ENCODE data around the gene HIBADH.

Gene HIBADH

DNA sequence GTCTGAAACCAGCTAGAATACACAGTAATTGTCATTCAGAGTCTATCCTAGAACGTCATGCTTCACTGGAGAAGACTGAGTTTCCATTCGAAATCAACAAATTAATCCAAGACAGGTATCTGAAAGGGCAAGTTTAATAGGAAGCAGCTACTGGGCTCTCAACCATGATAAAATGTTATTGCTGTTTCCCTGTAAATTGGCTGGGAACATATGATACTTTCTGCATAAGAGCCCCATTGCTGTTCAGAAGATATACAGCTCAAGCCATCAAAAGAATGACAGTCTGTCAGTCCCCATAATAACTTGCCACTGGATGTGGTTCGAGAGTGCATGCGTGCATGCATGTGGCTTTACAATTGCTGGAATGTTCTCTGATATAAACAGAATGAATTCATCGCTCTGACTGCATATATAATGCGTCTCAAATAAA lies 129.0 kb downstream of the HIBADH start:
- ChIA-PET POLR2A (no interaction called here), CTCF (no interaction called here)
- TF ChIP-seq LEF1 (IDR thresholded peaks at IDR 0.05; ENCODE audit: borderline replicate concordance) (no peak), ARNT (IDR thresholded peaks at IDR 0.05) (no peak), NFRKB (IDR thresholded peaks at IDR 0.05) (no peak), SP1 (IDR thresholded peaks at IDR 0.05) (no peak), TARDBP (IDR thresholded peaks at IDR 0.05) (no peak), FOXM1 (IDR thresholded peaks at IDR 0.05; ENCODE audit: borderline replicate concordance) (no peak), HDGF (IDR thresholded peaks at IDR 0.05; ENCODE audit: borderline replicate concordance) (no peak), ELF4 (IDR thresholded peaks at IDR 0.05) (no peak), L3MBTL2 (conservative IDR thresholded peaks at IDR 0.05) (no peak), ZNF384 (IDR thresholded peaks at IDR 0.05) (no peak), FOXA1 (IDR thresholded peaks at IDR 0.05) (no peak)
- no peak for DNase-seq (ENCODE audit: extremely low spot score)

GRCh38 chr7:27532314-27532713 lies 130.4 kb downstream of the HIBADH start:
- CTCF ChIA-PET = no interaction called here
- POLR2A ChIA-PET = no interaction called here
- TF ChIP-seq SUZ12 (IDR thresholded peaks at IDR 0.05) (no peak), LEF1 (IDR thresholded peaks at IDR 0.05; ENCODE audit: borderline replicate concordance) (no peak), BHLHE40 (IDR thresholded peaks at IDR 0.05; ENCODE audit: borderline replicate concordance) (no peak), CTBP1 (IDR thresholded peaks at IDR 0.05; ENCODE audit: borderline replicate concordance) (no peak), FOXK2 (IDR thresholded peaks at IDR 0.05) (no peak), FOXA1 (IDR thresholded peaks at IDR 0.05) (no peak), L3MBTL2 (conservative IDR thresholded peaks at IDR 0.05) (no peak), NFRKB (IDR thresholded peaks at IDR 0.05) (no peak), ELF4 (IDR thresholded peaks at IDR 0.05) (no peak), ZNF384 (IDR thresholded peaks at IDR 0.05) (no peak), ARNT (IDR thresholded peaks at IDR 0.05) (no peak), FOXM1 (IDR thresholded peaks at IDR 0.05; ENCODE audit: borderline replicate concordance) (no peak), TARDBP (IDR thresholded peaks at IDR 0.05) (no peak)
- TF ChIP-seq, protein P1, sequence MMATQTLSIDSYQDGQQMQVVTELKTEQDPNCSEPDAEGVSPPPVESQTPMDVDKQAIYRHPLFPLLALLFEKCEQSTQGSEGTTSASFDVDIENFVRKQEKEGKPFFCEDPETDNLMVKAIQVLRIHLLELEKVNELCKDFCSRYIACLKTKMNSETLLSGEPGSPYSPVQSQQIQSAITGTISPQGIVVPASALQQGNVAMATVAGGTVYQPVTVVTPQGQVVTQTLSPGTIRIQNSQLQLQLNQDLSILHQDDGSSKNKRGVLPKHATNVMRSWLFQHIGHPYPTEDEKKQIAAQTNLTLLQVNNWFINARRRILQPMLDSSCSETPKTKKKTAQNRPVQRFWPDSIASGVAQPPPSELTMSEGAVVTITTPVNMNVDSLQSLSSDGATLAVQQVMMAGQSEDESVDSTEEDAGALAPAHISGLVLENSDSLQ (IDR thresholded peaks at IDR 0.05) = no peak
- DNase-seq (ENCODE audit: extremely low spot score) = no peak

GRCh38 chr7:27527348-27527714 lies 135.4 kb downstream of the HIBADH start:
- no peak for TF ChIP-seq BHLHE40 (IDR thresholded peaks at IDR 0.05; ENCODE audit: borderline replicate concordance)
- TF ChIP-seq HDGF (IDR thresholded peaks at IDR 0.05; ENCODE audit: borderline replicate concordance) = no peak
- TF ChIP-seq FOXM1 (IDR thresholded peaks at IDR 0.05; ENCODE audit: borderline replicate concordance) = no peak
- POLR2A ChIA-PET = no interaction called here
- DNase-seq (ENCODE audit: extremely low spot score) = no peak
- CTCF ChIA-PET = no interaction called here

GRCh38 chr7:27526611-27527347 lies 135.9 kb downstream of the HIBADH start:
- TF ChIP-seq FOXK2 (IDR thresholded peaks at IDR 0.05) (no peak), CTBP1 (IDR thresholded peaks at IDR 0.05; ENCODE audit: borderline replicate concordance) (no peak), ARNT (IDR thresholded peaks at IDR 0.05) (no peak), FOXA1 (IDR thresholded peaks at IDR 0.05) (no peak), LEF1 (IDR thresholded peaks at IDR 0.05; ENCODE audit: borderline replicate concordance) (no peak), NFRKB (IDR thresholded peaks at IDR 0.05) (no peak), BHLHE40 (IDR thresholded peaks at IDR 0.05; ENCODE audit: borderline replicate concordance) (no peak), ZNF384 (IDR thresholded peaks at IDR 0.05) (no peak), FOXM1 (IDR thresholded peaks at IDR 0.05; ENCODE audit: borderline replicate concordance) (no peak), ELF4 (IDR thresholded peaks at IDR 0.05) (no peak), L3MBTL2 (conservative IDR thresholded peaks at IDR 0.05) (no peak), TARDBP (IDR thresholded peaks at IDR 0.05) (no peak), SP1 (IDR thresholded peaks at IDR 0.05) (no peak), SUZ12 (IDR thresholded peaks at IDR 0.05) (no peak)
- TF ChIP-seq, protein P1 (IDR thresholded peaks at IDR 0.05) = no peak
- no peak for DNase-seq (ENCODE audit: extremely low spot score)
- ChIA-PET POLR2A (no interaction called here), CTCF (no interaction called here)

- no peak for DNase-seq (ENCODE audit: extremely low spot score)
- TF ChIP-seq SP1 (IDR thresholded peaks at IDR 0.05) (no peak), CTBP1 (IDR thresholded peaks at IDR 0.05; ENCODE audit: borderline replicate concordance) (no peak), TARDBP (IDR thresholded peaks at IDR 0.05) (no peak), NFRKB (IDR thresholded peaks at IDR 0.05) (no peak), FOXM1 (IDR thresholded peaks at IDR 0.05; ENCODE audit: borderline replicate concordance) (no peak), L3MBTL2 (conservative IDR thresholded peaks at IDR 0.05) (no peak)
- POLR2A ChIA-PET = no interaction called here
- CTCF ChIA-PET = no interaction called here
Observed at GRCh38 chr7:27526131-27526530, 136.6 kb downstream of the HIBADH start.

- CTCF ChIA-PET = no interaction called here
- no peak for DNase-seq (ENCODE audit: extremely low spot score)
- TF ChIP-seq HDGF (IDR thresholded peaks at IDR 0.05; ENCODE audit: borderline replicate concordance) = no peak
- no peak for TF ChIP-seq SP1 (IDR thresholded peaks at IDR 0.05)
- TF ChIP-seq ELF4 (IDR thresholded peaks at IDR 0.05) = no peak
- no peak for TF ChIP-seq CTBP1 (IDR thresholded peaks at IDR 0.05; ENCODE audit: borderline replicate concordance)
- no peak for TF ChIP-seq ZNF384 (IDR thresholded peaks at IDR 0.05)
- TF ChIP-seq BHLHE40 (IDR thresholded peaks at IDR 0.05; ENCODE audit: borderline replicate concordance) = no peak
- POLR2A ChIA-PET = no interaction called here
Observed at GRCh38 chr7:27523321-27523720, 139.4 kb downstream of the HIBADH start.

DNA sequence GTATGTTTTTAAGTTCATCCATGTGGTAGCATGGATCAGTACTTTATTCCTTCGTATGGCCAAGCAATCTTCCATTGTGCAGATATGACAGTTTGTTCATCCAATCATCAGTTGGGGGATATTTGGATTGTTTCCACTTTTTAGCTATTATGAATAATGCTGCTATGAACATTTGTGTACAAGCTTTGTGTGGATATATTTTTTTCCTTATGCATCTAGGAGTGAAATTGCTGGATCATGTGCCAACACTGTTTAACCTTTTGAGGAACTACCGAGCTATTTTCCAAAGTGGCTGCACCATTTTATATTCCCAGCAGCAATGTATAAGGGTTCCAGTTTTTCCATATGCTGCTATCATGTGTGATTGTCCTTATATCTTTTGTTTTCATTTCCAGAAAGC lies 140.1 kb downstream of the HIBADH start:
- DNase-seq (ENCODE audit: extremely low spot score) = no peak
- no peak for TF ChIP-seq HDGF (IDR thresholded peaks at IDR 0.05; ENCODE audit: borderline replicate concordance)
- no peak for TF ChIP-seq BHLHE40 (IDR thresholded peaks at IDR 0.05; ENCODE audit: borderline replicate concordance)
- TF ChIP-seq ZNF384 (IDR thresholded peaks at IDR 0.05) = no peak
- no peak for TF ChIP-seq FOXK2 (IDR thresholded peaks at IDR 0.05)
- TF ChIP-seq SP1 (IDR thresholded peaks at IDR 0.05) = no peak
- TF ChIP-seq, protein P1 (IDR thresholded peaks at IDR 0.05) = no peak
- TF ChIP-seq L3MBTL2 (conservative IDR thresholded peaks at IDR 0.05) = no peak
- TF ChIP-seq FOXA1 (IDR thresholded peaks at IDR 0.05) = no peak
- no peak for TF ChIP-seq CTBP1 (IDR thresholded peaks at IDR 0.05; ENCODE audit: borderline replicate concordance)
- no peak for TF ChIP-seq FOXM1 (IDR thresholded peaks at IDR 0.05; ENCODE audit: borderline replicate concordance)
- no peak for TF ChIP-seq SUZ12 (IDR thresholded peaks at IDR 0.05)
- TF ChIP-seq ELF4 (IDR thresholded peaks at IDR 0.05) = no peak
- TF ChIP-seq LEF1 (IDR thresholded peaks at IDR 0.05; ENCODE audit: borderline replicate concordance) = no peak
- TF ChIP-seq ARNT (IDR thresholded peaks at IDR 0.05) = no peak
- no peak for TF ChIP-seq TARDBP (IDR thresholded peaks at IDR 0.05)
- TF ChIP-seq NFRKB (IDR thresholded peaks at IDR 0.05) = no peak
- CTCF ChIA-PET = no interaction called here
- POLR2A ChIA-PET = no interaction called here
